DMS153 (cell line): ENCODE measurements around the gene CRYGN.

Experiments used
- DNase-seq: peaks from one replicate; lab custom pipeline; 2025; lab: John Stamatoyannopoulos, UW

Gene CRYGN

GRCh38 chr7:151459726-151460473, 20.0 kb upstream of the CRYGN start:
- no peak for DNase-seq

GRCh38 chr7:151457534-151457933, 17.6 kb upstream of the CRYGN start:
- DNase-seq, result no peak

- no peak for DNase-seq
Observed at GRCh38 chr7:151456782-151457181, 16.8 kb upstream of the CRYGN start.

GRCh38 chr7:151456276-151456675, 16.3 kb upstream of the CRYGN start:
- no peak for DNase-seq

- DNase-seq, result no peak
Observed at GRCh38 chr7:151455690-151456089, 15.7 kb upstream of the CRYGN start.

- no peak for DNase-seq
Observed at GRCh38 chr7:151454932-151455530, 15.1 kb upstream of the CRYGN start.

- no peak for DNase-seq
Observed at GRCh38 chr7:151454305-151454704, 14.4 kb upstream of the CRYGN start.

GRCh38 chr7:151453326-151453791, 13.4 kb upstream of the CRYGN start:
- no peak for DNase-seq

GRCh38 chr7:151452680-151453325, 12.9 kb upstream of the CRYGN start:
- DNase-seq, result no peak

GRCh38 chr7:151451626-151452571, 12.0 kb upstream of the CRYGN start:
- no peak for DNase-seq

GRCh38 chr7:151451156-151451555, 11.2 kb upstream of the CRYGN start:
- DNase-seq, result no peak

- no peak for DNase-seq
Observed at GRCh38 chr7:151449990-151450389, 10.0 kb upstream of the CRYGN start.

- no peak for DNase-seq
Observed at GRCh38 chr7:151448261-151449252, 8.6 kb upstream of the CRYGN start.

GRCh38 chr7:151447901-151448260, 7.9 kb upstream of the CRYGN start:
- DNase-seq, result no peak

GRCh38 chr7:151447312-151447711, 7.4 kb upstream of the CRYGN start:
- DNase-seq, result no peak

GRCh38 chr7:151446412-151446811, 6.5 kb upstream of the CRYGN start:
- DNase-seq, result no peak

GRCh38 chr7:151444632-151445031, 4.7 kb upstream of the CRYGN start:
- no peak for DNase-seq

GRCh38 chr7:151442776-151443496, 3.0 kb upstream of the CRYGN start:
- DNase-seq, result no peak

- no peak for DNase-seq
Observed at GRCh38 chr7:151440799-151441445, 981 bp upstream of the CRYGN start.
